Endothelial cell of umbilical vein (primary cell): ENCODE data around the gene PTAFR. TPM values are rescaled to one million over a fixed set of nuclear protein-coding genes. Genes with fewer than 3 reads are reported as not detected.
A peak's percentile ranks its signal among the peaks of the same experiment; 100 is the strongest.

ENCODE experiments used
- BruUV-seq: library from RNA; stranded (reverse); fragments of 400-500 nt; replicated peaks from 2 replicates; lab custom pipeline; 2021; lab: Mats Ljungman, UMichigan
- CTCF ChIA-PET: fragments of 300-600, 350-600 bp; sonication (Branson Sonifier 250); formaldehyde crosslinking; loops from one replicate; lab custom pipeline; 2021; ENCODE audit warnings: antibody characterized with exemption, inconsistent platforms; lab: Charles Lee
- POLR2A ChIA-PET: fragments of 300-600, 350-600 bp; sonication (Branson Sonifier 250); formaldehyde crosslinking; loops from one replicate; lab custom pipeline; 2021; ENCODE audit warnings: antibody characterized with exemption, inconsistent platforms; lab: Charles Lee
- DNase-seq: peaks from one replicate; pipeline ENCODE4 v3.0.0-alpha.2; 2011; ENCODE audit warnings: low read depth, low spot score
- FAIRE-seq: peaks from 2 replicates; lab custom pipeline; 2011; peaks lifted over from hg19 to GRCh38; lab: Jason Lieb, UNC
- H2AFZ ChIP-seq: 2 replicates; pipeline ENCODE4 v1.6.0; 2012; ENCODE audit warnings: low read depth, low read length, control low read depth, inconsistent platforms
- H3K27ac ChIP-seq: 2 replicates; pipeline ENCODE4 v1.5.1; 2011; ENCODE audit warnings: low read depth, mild to moderate bottlenecking, control low read depth, low read length, moderate library complexity; ENCODE audit not compliant: insufficient read depth
- H3K27me3 ChIP-seq, 2 experiments: 2 replicates each; pipeline versions ENCODE4 v1.6.0 to v1.6.1; 2011; ENCODE audit warnings: low read length in 2 of 2, mixed read lengths in 1 of 2; ENCODE audit not compliant: control insufficient read depth in 2 of 2, insufficient read depth in 2 of 2
- H3K36me3 ChIP-seq, 2 experiments: 2 replicates in 1 of 2; 3 replicates in 1 of 2; pipeline ENCODE4 v1.5.1; 2011; ENCODE audit warnings: low read length in 2 of 2, mild to moderate bottlenecking in 1 of 2, moderate library complexity in 1 of 2; ENCODE audit not compliant: control insufficient read depth in 2 of 2, insufficient read depth in 2 of 2; ENCODE audit errors: extremely low read depth in 1 of 2
- H3K4me1 ChIP-seq: 3 replicates; pipeline ENCODE4 v1.5.1; 2011; ENCODE audit warnings: mild to moderate bottlenecking, low read length; ENCODE audit not compliant: control insufficient read depth, insufficient read depth; ENCODE audit errors: extremely low read depth
- H3K4me2 ChIP-seq: 2 replicates; pipeline ENCODE4 v1.6.1; 2011; ENCODE audit warnings: low read length, control low read depth, mixed read lengths; ENCODE audit not compliant: insufficient read depth
- H3K4me3 ChIP-seq, 3 experiments: fragments of 200-600 bp in 1 of 3; sonication (generic), shearing (Covaris generic) in 1 of 3; replicated peaks in 1 of 3; 2 replicates each; pipeline ENCODE4 v1.5.1; 2011 to 2016; ENCODE audit warnings: control low read depth in 3 of 3, low read length in 3 of 3, mild to moderate bottlenecking in 2 of 3, inconsistent platforms in 1 of 3, low read depth in 1 of 3, moderate library complexity in 1 of 3; ENCODE audit not compliant: insufficient read depth in 1 of 3
- H3K79me2 ChIP-seq: 2 replicates; pipeline ENCODE4 v1.6.0; 2012; ENCODE audit warnings: low read length, inconsistent platforms; ENCODE audit not compliant: control insufficient read depth, insufficient read depth
- H3K9ac ChIP-seq: replicated peaks from 2 replicates; pipeline ENCODE3; 2011; ENCODE audit warnings: low read length, control low read depth; ENCODE audit not compliant: insufficient read depth; ENCODE audit errors: extremely low read depth
- H3K9me1 ChIP-seq: replicated peaks from 3 replicates; pipeline ENCODE4 v1.6.0; 2011; ENCODE audit warnings: mild to moderate bottlenecking, low read length; ENCODE audit not compliant: control insufficient read depth, insufficient read depth; ENCODE audit errors: extremely low read depth
- H3K9me3 ChIP-seq: replicated peaks from 2 replicates; pipeline ENCODE4 v1.5.1; 2012; ENCODE audit warnings: low read length, inconsistent platforms; ENCODE audit not compliant: control insufficient read depth, insufficient read depth
- H4K20me1 ChIP-seq: replicated peaks from 2 replicates; pipeline ENCODE3; 2011; ENCODE audit warnings: mild to moderate bottlenecking, low read length; ENCODE audit not compliant: control insufficient read depth, insufficient read depth; ENCODE audit errors: extremely low read depth
- EZH2 ChIP-seq: IDR thresholded peaks from 2 replicates; pipeline ENCODE4 v1.6.1; 2012; ENCODE audit warnings: borderline replicate concordance, low read depth, mild to moderate bottlenecking, moderate library complexity, low read length, inconsistent platforms; ENCODE audit not compliant: severe bottlenecking
- FOS ChIP-seq: IDR thresholded peaks from 2 replicates; pipeline ENCODE4 v1.6.1; 2011; ENCODE audit warnings: mild to moderate bottlenecking, low read length, moderate library complexity, borderline replicate concordance; ENCODE audit not compliant: insufficient read depth
- GATA2 ChIP-seq: IDR thresholded peaks from 2 replicates; pipeline ENCODE4 v1.7.0; 2011; ENCODE audit warnings: low read depth, mild to moderate bottlenecking, moderate library complexity, mixed read lengths, low read length; ENCODE audit not compliant: insufficient read length, insufficient read depth
- JUN ChIP-seq: IDR thresholded peaks from 2 replicates; pipeline ENCODE4 v1.6.1; 2011; ENCODE audit warnings: borderline replicate concordance, low read depth; ENCODE audit not compliant: insufficient read length, insufficient read depth
- MYC ChIP-seq: IDR thresholded peaks from one replicate; pipeline ENCODE4 v1.6.1; 2011; ENCODE audit warnings: mild to moderate bottlenecking, low read depth, low read length
- POLR2A ChIP-seq: IDR thresholded peaks from 2 replicates; pipeline ENCODE4 v1.6.1; 2012; ENCODE audit warnings: low read depth, mild to moderate bottlenecking, control low read depth, low read length
- POLR2AphosphoS5 ChIP-seq: IDR thresholded peaks from 2 replicates; pipeline ENCODE4 v1.6.1; 2012; ENCODE audit warnings: low read depth, mild to moderate bottlenecking, control low read depth, low read length, moderate library complexity; ENCODE audit not compliant: insufficient read depth
- dilution Hi-C: fragments of 300-500 bp; cut with MboI; formaldehyde crosslinking; loops from one replicate; pipeline ENCODE4 v1.15.0; 2019; ENCODE audit warnings: low sequenced_read_pairs; ENCODE audit not compliant: extremely low pct_ligation_motif_present
- intact Hi-C: fragments of 100-400 bp; cut with micrococcal nuclease; formaldehyde crosslinking; loops from one replicate; pipeline ENCODE4 v1.10.0; 2022
- polyA plus RNA-seq, 4 experiments: library from polyadenylated mRNA; depleted of rRNA in 3 of 4; stranded (reverse) in 3 of 4; unstranded in 1 of 4; fragments of >200 nt; gene quantifications; 2 replicates each; pipeline versions ENCODE4 v1.2.1 to v1.2.3, GENCODE V29; 2011 to 2012; ENCODE audit warnings: missing spikeins in 1 of 4
- total RNA-seq: library from RNA; stranded (reverse); gene quantifications from 2 replicates; pipeline ENCODE4 v1.2.3, GENCODE V29; 2021
- TF ChIP-seq, protein P1 (sequence below), 2 donors: IDR thresholded peaks; 1 replicate in 1 of 2; 2 replicates in 1 of 2; pipeline ENCODE4 v1.5.1; 2011; ENCODE audit warnings: low read length in 2 of 2, mild to moderate bottlenecking in 2 of 2, moderate library complexity in 2 of 2, control low read depth in 1 of 2, inconsistent platforms in 1 of 2, low read depth in 1 of 2; ENCODE audit not compliant: insufficient read depth in 1 of 2; ENCODE audit errors: extremely low read depth in 1 of 2
- TF ChIP-seq, protein P2 (sequence below): IDR thresholded peaks from 2 replicates; pipeline ENCODE4 v1.6.1; 2011; ENCODE audit not compliant: insufficient read depth, insufficient read length

Gene PTAFR
- total and polyA plus RNA-seq, 2 donors (not counting 3 experiments of a cell fraction or from before 2014, with no cell fraction given): 0.20 to 0.32 TPM

DNA sequence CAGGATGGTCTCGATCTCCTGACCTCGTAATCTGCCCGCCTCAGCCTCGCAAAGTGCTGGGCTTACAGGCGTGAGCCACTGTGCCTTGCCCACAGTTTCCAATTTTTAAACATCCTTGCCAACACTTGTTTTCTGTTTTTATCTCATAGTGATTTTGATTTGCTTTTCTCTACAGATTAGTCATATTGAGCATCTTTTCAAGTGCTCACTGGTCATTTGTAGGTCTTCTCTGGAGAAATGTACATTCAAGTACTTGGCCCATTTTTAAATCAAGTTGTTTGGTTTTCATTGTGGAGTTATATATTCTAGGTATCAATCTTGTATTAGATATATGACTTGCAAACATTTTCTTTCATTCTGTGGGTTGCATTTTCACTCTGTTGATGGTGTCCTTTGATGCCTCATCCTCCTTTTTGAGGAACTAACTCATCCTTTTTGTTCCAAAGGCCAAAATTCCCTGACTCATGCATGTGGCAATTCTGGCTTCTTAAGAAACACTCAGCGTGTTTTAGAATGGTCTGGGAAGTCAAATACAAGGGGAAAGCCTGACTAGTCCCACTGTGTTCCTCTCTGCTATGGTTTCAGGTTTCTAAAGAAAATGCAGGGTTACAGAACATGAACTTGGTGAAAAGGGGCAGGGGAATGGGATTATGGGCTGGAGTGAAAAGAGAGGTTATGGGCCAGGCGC is 37.3 kb downstream of the PTAFR start:
- ChIA-PET CTCF (no interaction called here), POLR2A (no interaction called here)
- H3K4me3 ChIP-seq: no peak overlapping the region
- TF ChIP-seq, protein P1, sequence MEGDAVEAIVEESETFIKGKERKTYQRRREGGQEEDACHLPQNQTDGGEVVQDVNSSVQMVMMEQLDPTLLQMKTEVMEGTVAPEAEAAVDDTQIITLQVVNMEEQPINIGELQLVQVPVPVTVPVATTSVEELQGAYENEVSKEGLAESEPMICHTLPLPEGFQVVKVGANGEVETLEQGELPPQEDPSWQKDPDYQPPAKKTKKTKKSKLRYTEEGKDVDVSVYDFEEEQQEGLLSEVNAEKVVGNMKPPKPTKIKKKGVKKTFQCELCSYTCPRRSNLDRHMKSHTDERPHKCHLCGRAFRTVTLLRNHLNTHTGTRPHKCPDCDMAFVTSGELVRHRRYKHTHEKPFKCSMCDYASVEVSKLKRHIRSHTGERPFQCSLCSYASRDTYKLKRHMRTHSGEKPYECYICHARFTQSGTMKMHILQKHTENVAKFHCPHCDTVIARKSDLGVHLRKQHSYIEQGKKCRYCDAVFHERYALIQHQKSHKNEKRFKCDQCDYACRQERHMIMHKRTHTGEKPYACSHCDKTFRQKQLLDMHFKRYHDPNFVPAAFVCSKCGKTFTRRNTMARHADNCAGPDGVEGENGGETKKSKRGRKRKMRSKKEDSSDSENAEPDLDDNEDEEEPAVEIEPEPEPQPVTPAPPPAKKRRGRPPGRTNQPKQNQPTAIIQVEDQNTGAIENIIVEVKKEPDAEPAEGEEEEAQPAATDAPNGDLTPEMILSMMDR (IDR thresholded peaks at IDR 0.05; ENCODE audit: extremely low read depth in 1 of 2, insufficient read depth in 1 of 2, low read depth in 1 of 2, low read length in 2 of 2): no peak
- TF ChIP-seq, protein P2, sequence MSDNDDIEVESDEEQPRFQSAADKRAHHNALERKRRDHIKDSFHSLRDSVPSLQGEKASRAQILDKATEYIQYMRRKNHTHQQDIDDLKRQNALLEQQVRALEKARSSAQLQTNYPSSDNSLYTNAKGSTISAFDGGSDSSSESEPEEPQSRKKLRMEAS: no peak
- TF ChIP-seq POLR2A (no peak), EZH2 (no peak), MYC (no peak), JUN (no peak), POLR2AphosphoS5 (no peak), FOS (no peak), GATA2 (no peak)
- DNase-seq (no peak), FAIRE-seq (peak; percentile 18)
- H3K27me3 ChIP-seq: no peaks in the 10 kb centered on the region
- no peaks in the 10 kb centered on the region for H3K36me3 ChIP-seq
- no peaks in the 10 kb centered on the region for H3K79me2 ChIP-seq
- no peak overlapping the region for H3K9ac ChIP-seq
- no peaks in the 10 kb centered on the region for H4K20me1 ChIP-seq
- dilution Hi-C loops (no loop called here), intact Hi-C loops (no loop called here)
- no peak overlapping the region for H3K27ac ChIP-seq
- no peaks in the 10 kb centered on the region for H3K4me1 ChIP-seq
- BruUV-seq: no TSS peak
- no peaks in the 10 kb centered on the region for H3K9me3 ChIP-seq
- no peaks in the 10 kb centered on the region for H3K9me1 ChIP-seq
- H2AFZ ChIP-seq: no peak overlapping the region
- no peak overlapping the region for H3K4me2 ChIP-seq
